22Rv1 (cell line): ENCODE data around the gene COMT.

Experiments used
- H3K27ac ChIP-seq: fragments of 450-650 bp; 2 replicates; pipeline ENCODE4 v1.5.1; 2017
- CTCF ChIP-seq: fragments of 450-650 bp; IDR thresholded peaks from 2 replicates; pipeline ENCODE4 v1.5.1; 2017; ENCODE audit warnings: mild to moderate bottlenecking
- ZFX ChIP-seq: fragments of 450-650 bp; IDR thresholded peaks from 2 replicates; pipeline ENCODE4 v1.6.1; 2017; ENCODE audit warnings: antibody characterized with exemption, borderline replicate concordance

COMT gene

GRCh38 chr22:19977296-19978243, 36.0 kb downstream of the COMT start:
- H3K27ac ChIP-seq = no peak overlapping the region
- TF ChIP-seq ZFX (no peak), CTCF (no peak)

- TF ChIP-seq ZFX = no peak
- TF ChIP-seq CTCF = no peak
- H3K27ac ChIP-seq = no peak overlapping the region
Measured at GRCh38 chr22:19978748-19979147, 37.2 kb downstream of the COMT start.

- H3K27ac ChIP-seq = no peak overlapping the region
- TF ChIP-seq CTCF = no peak
- no peak for TF ChIP-seq ZFX
Measured at GRCh38 chr22:19979712-19980493, 38.3 kb downstream of the COMT start.

GRCh38 chr22:19980766-19981165, 39.2 kb downstream of the COMT start:
- TF ChIP-seq ZFX (no peak), CTCF (no peak)

GRCh38 chr22:19981171-19981960, 39.8 kb downstream of the COMT start:
- no peak overlapping the region for H3K27ac ChIP-seq
- no peak for TF ChIP-seq CTCF
- no peak for TF ChIP-seq ZFX

More at GRCh38 chr22:19980766-19981165, 39.2 kb downstream of the COMT start:
- no peak overlapping the region for H3K27ac ChIP-seq

- TF ChIP-seq ZFX = no peak
- TF ChIP-seq CTCF = no peak
- peak overlapping the region; percentile 37; the same call in 1 of the 2 replicates for H3K27ac ChIP-seq
Measured at GRCh38 chr22:19981961-19982920, 40.7 kb downstream of the COMT start.
